Stimulated activated memory B cell treated with anti-CD40 and anti-IgM and Interleukin-4, amounts not matched to agents 10 μg/mL and 1 μg/mL and 100 μg/mL, for 72 hours (primary cell): ENCODE data around the gene CDK14.

Source experiments
- ATAC-seq: fragments of 150-1000 bp; cut with Tn5 transposase; 2 replicates; pipeline ENCODE4 v1.10.0; 2021
- H3K27ac Mint-ChIP-seq: one replicate; pipeline ENCODE4 v1.8.0; 2022; ENCODE audit warnings: mild to moderate bottlenecking, mixed read lengths
- H3K27me3 Mint-ChIP-seq: one replicate; pipeline ENCODE4 v1.8.0; 2022; ENCODE audit warnings: mixed read lengths
- H3K36me3 Mint-ChIP-seq: one replicate; pipeline ENCODE4 v1.8.0; 2022; ENCODE audit warnings: mixed read lengths
- H3K4me1 Mint-ChIP-seq: one replicate; pipeline ENCODE4 v1.8.0; 2022; ENCODE audit warnings: mixed read lengths
- H3K4me3 Mint-ChIP-seq: one replicate; pipeline ENCODE4 v1.8.0; 2022; ENCODE audit warnings: mild to moderate bottlenecking, moderate library complexity, mixed read lengths
- H3K9me3 Mint-ChIP-seq: one replicate; pipeline ENCODE4 v1.8.0; 2022; ENCODE audit warnings: mixed read lengths

Gene CDK14

DNA sequence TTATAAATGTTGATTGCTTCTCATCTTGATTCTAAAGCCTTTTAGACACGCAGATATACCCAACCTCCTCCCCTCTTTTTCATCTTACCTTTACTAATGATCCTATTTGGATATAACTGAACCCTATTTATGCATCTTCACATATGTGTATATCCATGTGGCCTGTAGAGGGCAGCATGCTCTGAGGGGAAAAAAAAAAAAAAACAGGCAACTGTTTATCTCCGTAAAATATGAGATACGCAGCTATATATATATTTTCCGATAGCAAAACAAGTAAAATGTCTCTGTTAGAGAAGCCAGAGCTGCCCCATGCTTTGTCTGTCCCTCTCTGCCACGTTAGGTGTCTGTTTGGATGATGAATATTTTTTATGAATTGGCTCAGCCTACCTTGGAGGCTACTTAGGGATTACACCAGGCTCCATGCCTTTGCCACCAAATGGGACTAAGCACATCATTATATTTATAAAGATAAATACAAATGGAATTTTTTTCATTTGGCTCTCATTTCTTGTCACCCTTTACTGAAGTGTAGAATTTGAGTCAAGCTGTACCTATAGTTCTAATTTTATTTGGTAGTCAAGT is 493.4 kb downstream of the CDK14 start:
- Mint-ChIP-seq H3K4me3 (peak overlapping the region; percentile 9), H3K27ac (no peak overlapping the region), H3K27me3 (no peaks in the 10 kb centered on the region), H3K36me3 (peaks cover 25% of the 10 kb centered on the region), H3K9me3 (no peaks in the 10 kb centered on the region), H3K4me1 (no peaks in the 10 kb centered on the region)
- ATAC-seq = peak; percentile 54

DNA sequence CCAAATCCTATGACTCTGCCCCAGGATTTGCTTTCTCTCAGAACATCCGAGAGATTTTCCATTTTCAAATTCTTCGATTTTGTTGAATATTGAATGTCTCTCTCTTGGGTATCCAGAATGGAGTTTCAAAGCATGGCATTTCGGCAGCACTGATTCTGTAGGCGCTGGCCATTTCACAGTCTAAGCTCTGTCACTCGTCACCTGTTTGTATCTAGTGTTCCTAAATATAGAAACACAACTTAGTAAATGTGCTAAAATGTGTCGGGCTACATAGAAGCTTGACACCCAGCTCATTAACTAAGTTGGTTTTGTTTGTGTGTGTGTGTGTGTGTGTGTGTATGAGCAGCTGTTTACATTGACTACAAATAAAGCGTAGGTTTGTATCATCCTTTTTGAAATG is 494.6 kb downstream of the CDK14 start:
- no peak overlapping the region for H3K4me3 Mint-ChIP-seq
- no peaks in the 10 kb centered on the region for H3K9me3 Mint-ChIP-seq
- peaks cover 24% of the 10 kb centered on the region for H3K36me3 Mint-ChIP-seq
- H3K4me1 Mint-ChIP-seq = no peaks in the 10 kb centered on the region
- no peaks in the 10 kb centered on the region for H3K27me3 Mint-ChIP-seq
- H3K27ac Mint-ChIP-seq = no peak overlapping the region
- no peak for ATAC-seq

DNA sequence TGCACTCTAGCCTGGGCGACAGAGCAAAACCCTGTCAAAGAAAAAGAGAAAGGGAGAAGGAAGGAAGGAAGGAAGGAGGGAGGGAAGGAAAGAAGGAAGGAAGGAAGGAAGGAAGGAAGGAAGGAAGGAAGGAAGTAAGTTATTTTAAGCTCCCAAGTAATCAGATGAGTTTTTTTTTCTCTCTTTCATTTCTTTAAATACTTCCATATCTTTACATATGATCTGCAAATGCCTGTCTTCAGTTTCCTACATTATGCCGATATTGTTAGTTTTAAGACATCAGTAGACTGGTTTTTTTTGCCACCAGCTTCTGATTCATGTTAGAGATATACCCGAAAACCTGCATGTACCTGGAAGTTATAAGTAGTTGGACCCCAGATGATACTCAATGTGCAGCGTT is 495.5 kb downstream of the CDK14 start:
- no peaks in the 10 kb centered on the region for H3K4me1 Mint-ChIP-seq
- H3K4me3 Mint-ChIP-seq = no peak overlapping the region
- H3K27me3 Mint-ChIP-seq = no peaks in the 10 kb centered on the region
- no peak overlapping the region for H3K27ac Mint-ChIP-seq
- H3K36me3 Mint-ChIP-seq = peaks cover 24% of the 10 kb centered on the region
- no peak for ATAC-seq
- H3K9me3 Mint-ChIP-seq = no peaks in the 10 kb centered on the region

DNA sequence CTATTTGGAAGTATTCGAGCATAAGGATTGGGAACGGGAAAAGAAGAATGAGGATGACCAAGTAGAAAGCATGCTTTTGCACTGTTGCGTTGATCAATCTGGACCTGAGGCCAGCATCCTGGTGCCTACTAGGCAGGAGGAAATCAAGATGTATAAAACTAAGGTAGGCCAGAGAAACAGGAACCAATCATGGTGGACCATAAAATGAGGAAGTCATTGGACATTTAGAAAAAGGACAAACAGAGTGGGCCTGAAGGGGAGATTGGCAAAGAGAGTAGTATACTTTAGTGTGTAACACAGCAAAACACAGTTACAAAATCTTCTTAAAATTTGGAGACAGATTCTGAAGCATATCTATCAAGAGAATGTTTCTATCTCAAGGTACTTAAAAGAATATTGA is 497.1 kb downstream of the CDK14 start:
- Mint-ChIP-seq H3K27me3 (no peaks in the 10 kb centered on the region), H3K27ac (no peak overlapping the region), H3K4me1 (no peaks in the 10 kb centered on the region), H3K9me3 (no peaks in the 10 kb centered on the region), H3K36me3 (peaks cover 24% of the 10 kb centered on the region), H3K4me3 (no peak overlapping the region)
- ATAC-seq = no peak

DNA sequence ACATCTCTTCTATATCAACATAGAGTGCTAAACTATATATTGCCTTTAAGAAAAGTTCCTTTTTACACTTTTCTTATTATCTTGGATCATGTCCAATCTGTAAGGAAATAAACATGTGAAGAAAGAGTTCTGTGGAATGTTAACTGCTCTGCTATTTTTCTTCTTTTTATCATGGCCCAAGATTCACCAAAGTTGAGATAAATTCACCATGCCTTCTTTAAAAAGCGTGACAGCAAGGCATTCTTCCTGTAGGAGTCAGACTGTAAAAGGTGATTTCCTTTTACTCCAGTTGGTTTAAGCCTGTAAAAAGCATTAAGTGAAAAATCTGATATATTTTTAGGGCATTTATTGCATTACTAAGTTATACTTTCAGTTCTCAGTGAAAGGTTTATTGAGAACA is 502.4 kb downstream of the CDK14 start:
- H3K4me3 Mint-ChIP-seq = no peak overlapping the region
- no peaks in the 10 kb centered on the region for H3K9me3 Mint-ChIP-seq
- H3K4me1 Mint-ChIP-seq = peaks cover 12% of the 10 kb centered on the region
- H3K27me3 Mint-ChIP-seq = no peaks in the 10 kb centered on the region
- no peak for ATAC-seq
- peaks cover 24% of the 10 kb centered on the region for H3K36me3 Mint-ChIP-seq
- H3K27ac Mint-ChIP-seq = no peak overlapping the region

DNA sequence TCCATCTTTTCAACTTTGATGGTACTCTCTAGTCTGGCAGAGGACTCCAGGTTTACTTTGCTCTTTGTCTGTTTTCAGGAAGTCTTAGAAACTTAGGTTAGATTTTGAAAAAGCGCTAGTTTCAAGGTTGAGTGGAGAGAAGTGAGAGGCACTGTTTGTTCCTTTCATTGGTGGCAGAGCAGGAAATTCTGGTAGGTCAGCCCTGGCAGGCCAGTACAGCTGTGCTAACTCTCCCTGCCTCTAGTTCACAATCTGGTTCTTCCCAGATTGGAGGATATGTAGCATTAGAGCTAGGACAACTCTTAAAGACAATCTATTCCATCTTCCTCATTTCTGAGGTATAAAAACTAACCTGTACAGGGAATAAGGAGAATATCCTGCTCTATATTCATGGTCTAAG is 507.2 kb downstream of the CDK14 start:
- Mint-ChIP-seq H3K27ac (peak overlapping the region; percentile 54), H3K27me3 (no peaks in the 10 kb centered on the region), H3K9me3 (no peaks in the 10 kb centered on the region), H3K36me3 (peaks cover 36% of the 10 kb centered on the region), H3K4me3 (no peak overlapping the region), H3K4me1 (peaks cover 21% of the 10 kb centered on the region)
- ATAC-seq = no peak

DNA sequence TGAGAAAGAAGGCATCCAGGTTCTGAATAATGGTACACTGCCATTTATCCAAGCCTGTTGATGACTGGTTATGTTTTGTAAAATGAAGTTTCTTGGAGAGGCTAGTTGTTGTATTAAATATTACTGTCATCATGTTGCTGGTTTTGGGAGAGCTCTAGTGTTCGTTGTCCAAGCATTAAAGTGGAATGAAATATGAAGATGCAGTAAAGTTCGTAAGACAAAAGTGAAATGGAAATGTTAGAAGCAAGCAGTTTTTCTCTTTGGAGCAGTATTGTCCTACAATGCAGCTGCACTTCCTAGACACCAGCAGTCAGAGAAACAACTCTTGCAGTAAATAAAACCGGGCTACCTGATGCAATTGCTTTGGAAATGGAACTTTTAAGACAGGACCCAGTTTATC is 511.3 kb downstream of the CDK14 start:
- Mint-ChIP-seq H3K4me3 (no peak overlapping the region), H3K9me3 (no peaks in the 10 kb centered on the region), H3K27me3 (no peaks in the 10 kb centered on the region), H3K4me1 (peaks cover 19% of the 10 kb centered on the region), H3K36me3 (peaks cover 51% of the 10 kb centered on the region), H3K27ac (no peak overlapping the region)
- no peak for ATAC-seq

DNA sequence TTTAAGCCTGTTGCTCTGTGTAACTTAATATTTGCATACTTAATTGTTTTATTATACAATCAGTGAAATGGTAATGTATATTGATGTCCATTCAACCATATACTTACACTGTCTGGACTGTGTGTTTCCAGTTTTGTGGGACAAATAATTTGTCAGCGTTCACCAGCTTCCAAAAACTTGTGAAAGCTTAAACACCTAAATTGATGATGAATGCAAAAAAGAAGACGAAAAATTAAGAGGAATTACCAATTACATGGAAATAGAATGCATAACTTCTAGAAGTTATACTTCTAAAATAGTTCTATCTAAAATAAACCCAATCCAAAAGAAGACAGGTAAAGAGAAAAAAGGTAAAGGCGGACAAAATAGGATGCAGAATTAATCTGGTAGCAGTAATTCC is 513.1 kb downstream of the CDK14 start:
- Mint-ChIP-seq H3K4me1 (peaks cover 6% of the 10 kb centered on the region), H3K4me3 (no peak overlapping the region), H3K36me3 (peaks cover 50% of the 10 kb centered on the region), H3K27me3 (no peaks in the 10 kb centered on the region), H3K27ac (no peak overlapping the region), H3K9me3 (no peaks in the 10 kb centered on the region)
- ATAC-seq = no peak

DNA sequence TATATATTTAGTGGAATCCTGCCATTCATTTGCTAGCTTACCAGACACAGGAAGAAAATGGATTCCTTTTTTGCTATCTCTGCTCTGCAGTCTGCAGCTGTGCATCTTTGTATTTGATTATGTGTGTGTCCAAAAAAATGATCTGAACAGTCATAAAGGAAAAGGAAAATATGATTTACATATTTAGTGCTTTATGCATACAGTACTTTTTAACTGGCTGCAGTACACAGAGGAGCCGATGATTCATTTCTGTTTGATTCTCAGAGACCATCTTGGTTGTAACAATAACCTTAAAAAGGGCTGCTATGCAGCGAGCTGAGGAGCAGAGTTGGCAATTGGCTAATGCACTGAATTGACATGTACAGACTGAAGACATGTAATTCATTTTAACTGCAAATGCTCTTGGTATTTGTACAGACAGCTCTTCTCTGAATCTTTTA is 516.8 kb downstream of the CDK14 start:
- H3K27ac Mint-ChIP-seq = no peak overlapping the region
- no peaks in the 10 kb centered on the region for H3K9me3 Mint-ChIP-seq
- no peak for ATAC-seq
- H3K4me3 Mint-ChIP-seq = no peak overlapping the region
- no peaks in the 10 kb centered on the region for H3K27me3 Mint-ChIP-seq
- no peaks in the 10 kb centered on the region for H3K4me1 Mint-ChIP-seq
- peaks cover 54% of the 10 kb centered on the region for H3K36me3 Mint-ChIP-seq

DNA sequence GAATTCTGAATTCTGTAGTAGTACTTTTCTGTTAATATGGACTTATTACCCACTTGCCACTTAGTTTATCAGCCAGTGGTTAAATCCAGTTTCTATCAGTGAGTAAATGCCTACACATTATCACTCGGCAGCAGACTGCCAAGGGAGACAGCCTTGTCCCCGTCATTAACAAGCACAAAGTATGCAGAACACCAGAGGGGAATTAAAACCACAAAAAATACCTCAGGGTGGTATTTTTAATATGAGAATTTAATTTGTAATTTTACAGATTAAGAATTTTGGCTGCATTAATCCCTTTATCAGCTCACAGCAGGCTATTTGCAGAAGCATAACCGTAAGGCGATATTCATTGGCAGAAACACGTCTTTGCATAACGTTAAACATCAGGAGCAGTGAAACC is 518.1 kb downstream of the CDK14 start:
- H3K4me3 Mint-ChIP-seq = no peak overlapping the region
- no peaks in the 10 kb centered on the region for H3K4me1 Mint-ChIP-seq
- H3K27me3 Mint-ChIP-seq = no peaks in the 10 kb centered on the region
- no peak overlapping the region for H3K27ac Mint-ChIP-seq
- H3K9me3 Mint-ChIP-seq = no peaks in the 10 kb centered on the region
- peaks cover 55% of the 10 kb centered on the region for H3K36me3 Mint-ChIP-seq
- no peak for ATAC-seq

DNA sequence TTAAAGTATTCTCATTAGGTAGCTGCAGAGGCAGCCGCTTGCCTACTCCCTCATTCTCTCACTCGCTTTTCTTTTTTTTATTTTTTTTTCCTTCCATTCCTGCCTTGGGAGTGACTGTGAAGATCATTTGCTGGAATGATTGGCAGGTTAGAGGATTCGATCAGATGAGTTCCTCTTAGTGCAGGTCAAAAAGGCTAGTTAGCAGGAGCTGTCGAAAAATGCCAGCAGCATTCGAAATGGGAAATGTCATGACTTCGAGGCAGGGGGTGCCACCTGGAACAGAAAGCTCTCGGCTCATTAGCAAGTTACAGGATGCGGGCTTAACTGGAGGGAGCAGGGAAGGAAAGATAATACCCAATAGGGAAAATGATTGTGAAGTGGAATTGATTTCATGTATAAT is 530.6 kb downstream of the CDK14 start:
- Mint-ChIP-seq H3K4me3 (no peak overlapping the region), H3K36me3 (peaks cover 53% of the 10 kb centered on the region), H3K9me3 (peaks cover 3% of the 10 kb centered on the region), H3K27me3 (no peaks in the 10 kb centered on the region), H3K4me1 (peaks cover 7% of the 10 kb centered on the region), H3K27ac (no peak overlapping the region)
- no peak for ATAC-seq

DNA sequence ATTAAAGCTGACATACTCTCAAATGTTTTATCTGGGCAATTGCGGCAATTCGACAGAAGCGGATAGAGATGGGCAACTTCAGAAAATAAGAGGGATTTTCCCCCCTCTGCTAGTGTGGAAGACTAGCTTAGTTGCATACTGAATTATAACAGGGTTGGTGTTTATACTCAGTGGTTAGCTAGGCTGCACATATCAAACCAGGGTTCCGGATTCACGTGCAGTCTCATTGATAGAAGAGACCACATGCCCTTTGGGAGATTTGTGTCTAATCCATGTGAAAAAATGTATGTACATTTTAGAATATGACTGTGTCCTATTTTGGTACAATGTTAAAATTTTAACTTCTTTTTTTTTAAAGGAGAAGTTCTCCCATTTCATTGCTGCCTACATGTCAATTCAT is 531.2 kb downstream of the CDK14 start:
- no peak overlapping the region for H3K4me3 Mint-ChIP-seq
- ATAC-seq = no peak
- peaks cover 53% of the 10 kb centered on the region for H3K36me3 Mint-ChIP-seq
- H3K4me1 Mint-ChIP-seq = peaks cover 7% of the 10 kb centered on the region
- no peak overlapping the region for H3K27ac Mint-ChIP-seq
- no peaks in the 10 kb centered on the region for H3K27me3 Mint-ChIP-seq
- peaks cover 3% of the 10 kb centered on the region for H3K9me3 Mint-ChIP-seq

DNA sequence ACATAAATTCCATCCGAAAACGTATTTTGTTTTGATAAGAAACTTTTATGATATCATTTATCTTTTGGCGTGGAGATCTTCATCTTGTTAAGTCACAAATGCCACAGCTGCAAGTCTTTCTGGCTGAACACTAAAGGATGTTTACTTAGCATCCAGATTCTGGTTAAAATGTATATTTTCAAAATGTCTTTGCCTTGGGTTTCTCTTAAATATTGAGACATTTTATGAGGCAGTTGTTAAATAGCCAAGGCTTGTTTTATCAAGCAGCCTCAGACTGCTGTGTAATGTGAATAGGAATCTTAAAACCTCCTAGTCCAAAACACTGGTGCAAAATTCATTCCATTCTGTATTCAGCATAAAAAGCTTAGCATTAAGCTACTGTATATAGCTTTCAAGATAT is 531.8 kb downstream of the CDK14 start:
- Mint-ChIP-seq H3K27me3 (no peaks in the 10 kb centered on the region), H3K9me3 (peaks cover 3% of the 10 kb centered on the region), H3K27ac (no peak overlapping the region), H3K4me3 (no peak overlapping the region), H3K4me1 (peaks cover 7% of the 10 kb centered on the region), H3K36me3 (peaks cover 50% of the 10 kb centered on the region)
- no peak for ATAC-seq

DNA sequence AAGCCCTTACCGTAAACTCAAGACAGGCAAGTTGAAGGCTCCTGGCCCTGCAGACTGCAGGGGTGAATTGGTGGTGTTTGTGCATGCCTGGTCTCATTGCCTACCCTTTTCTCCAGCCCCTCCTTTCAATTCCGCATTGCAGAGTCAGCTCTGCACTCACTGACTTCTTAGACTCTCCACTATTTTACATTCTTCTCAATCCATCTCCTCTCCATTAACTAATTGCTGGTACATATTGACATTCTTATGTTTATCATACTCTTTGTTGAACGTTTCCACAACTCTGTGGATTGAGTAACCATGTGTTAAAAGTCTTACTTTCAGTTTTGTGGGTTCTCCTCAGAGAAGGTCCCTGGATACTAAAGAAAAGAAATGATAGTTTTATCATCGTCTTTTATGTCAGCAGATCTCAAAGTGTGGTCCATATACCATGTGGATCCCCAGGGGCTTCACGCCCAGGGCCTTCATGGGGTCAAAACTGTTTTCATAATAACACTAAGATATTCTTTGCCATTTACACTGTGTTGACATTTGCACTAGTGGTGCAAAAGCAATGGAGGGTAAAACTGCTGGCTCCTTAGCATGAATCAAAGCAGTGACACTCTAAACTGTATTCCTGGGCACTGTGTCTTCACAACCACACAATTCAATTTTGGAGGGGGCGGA is 532.7 kb downstream of the CDK14 start:
- H3K36me3 Mint-ChIP-seq = peaks cover 43% of the 10 kb centered on the region
- peaks cover 7% of the 10 kb centered on the region for H3K4me1 Mint-ChIP-seq
- H3K4me3 Mint-ChIP-seq = no peak overlapping the region
- ATAC-seq = no peak
- no peaks in the 10 kb centered on the region for H3K27me3 Mint-ChIP-seq
- peak overlapping the region; percentile 44 for H3K27ac Mint-ChIP-seq
- H3K9me3 Mint-ChIP-seq = no peaks in the 10 kb centered on the region

DNA sequence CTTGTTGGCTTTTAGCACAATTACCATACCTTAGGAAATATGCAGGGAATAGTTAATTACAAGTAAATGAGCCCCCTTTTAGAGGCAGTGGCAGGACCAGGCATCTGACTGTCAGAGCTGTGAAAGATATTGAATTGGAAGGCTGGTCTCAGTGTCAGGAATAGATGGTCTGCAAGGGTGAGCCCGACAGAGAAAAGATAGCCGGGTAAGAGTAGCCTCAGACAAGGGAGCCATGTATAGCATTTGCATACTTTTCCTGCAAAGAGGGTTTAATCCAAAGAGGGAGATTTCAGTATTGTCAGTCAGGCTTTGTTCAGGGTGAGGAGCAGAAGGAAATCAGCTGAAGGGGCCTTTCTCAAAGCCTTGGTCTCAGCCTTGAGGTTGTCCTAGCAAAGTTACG is 539.2 kb downstream of the CDK14 start:
- Mint-ChIP-seq H3K4me1 (peaks cover 28% of the 10 kb centered on the region), H3K27me3 (no peaks in the 10 kb centered on the region), H3K27ac (peak overlapping the region; percentile 46), H3K9me3 (no peaks in the 10 kb centered on the region), H3K36me3 (peaks cover 22% of the 10 kb centered on the region), H3K4me3 (no peak overlapping the region)
- ATAC-seq = no peak

DNA sequence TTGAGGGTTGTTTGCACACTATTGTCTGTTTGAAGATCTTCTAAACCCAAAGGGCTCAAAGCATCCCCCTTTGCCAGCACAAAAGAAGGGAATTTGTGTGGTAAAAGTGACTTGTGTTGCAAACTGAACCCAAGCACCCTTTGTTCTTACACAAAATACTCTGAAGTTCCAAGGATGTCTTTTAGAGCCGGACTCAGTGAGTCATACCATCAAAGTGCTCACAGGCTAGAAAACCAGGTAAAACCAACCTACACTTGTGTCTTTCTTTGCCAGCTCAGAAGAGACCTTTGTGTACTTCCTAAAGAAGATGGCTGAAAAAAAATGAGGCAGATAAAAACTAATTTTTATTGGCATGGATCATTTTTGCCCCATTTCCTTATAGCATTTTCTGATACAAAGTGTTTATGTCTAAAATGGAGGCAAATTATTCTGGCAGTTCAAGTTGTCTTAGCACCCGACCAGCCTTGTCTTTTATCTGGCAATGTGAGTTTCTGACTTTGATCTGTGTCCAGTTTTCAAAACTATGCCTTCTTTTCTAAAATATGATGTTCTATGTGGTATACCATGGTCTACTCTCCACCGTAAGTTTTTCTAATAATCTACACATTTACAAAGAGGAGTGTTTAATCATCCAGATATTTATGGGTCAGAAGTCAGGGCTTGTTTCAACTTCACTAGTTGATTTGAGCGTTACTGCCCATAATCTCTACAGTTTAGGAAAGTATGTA is 539.7 kb downstream of the CDK14 start:
- Mint-ChIP-seq H3K27ac (peak overlapping the region; percentile 46), H3K4me3 (no peak overlapping the region)
- no peak for ATAC-seq

More for the DNA sequence above, 539.7 kb downstream of the CDK14 start:
- H3K27me3 Mint-ChIP-seq = no peaks in the 10 kb centered on the region
- H3K4me1 Mint-ChIP-seq = peaks cover 34% of the 10 kb centered on the region
- H3K9me3 Mint-ChIP-seq = no peaks in the 10 kb centered on the region
- peaks cover 26% of the 10 kb centered on the region for H3K36me3 Mint-ChIP-seq
